Measurements from ENCODE around the gene CYP26A1. TPM values are rescaled to one million over a fixed set of nuclear protein-coding genes. Genes with fewer than 3 reads are reported as not detected.

The CYP26A1 gene
- total RNA-seq, 2 experiments from 2014 or later = 0.31 TPM; not detected in 1

DNA sequence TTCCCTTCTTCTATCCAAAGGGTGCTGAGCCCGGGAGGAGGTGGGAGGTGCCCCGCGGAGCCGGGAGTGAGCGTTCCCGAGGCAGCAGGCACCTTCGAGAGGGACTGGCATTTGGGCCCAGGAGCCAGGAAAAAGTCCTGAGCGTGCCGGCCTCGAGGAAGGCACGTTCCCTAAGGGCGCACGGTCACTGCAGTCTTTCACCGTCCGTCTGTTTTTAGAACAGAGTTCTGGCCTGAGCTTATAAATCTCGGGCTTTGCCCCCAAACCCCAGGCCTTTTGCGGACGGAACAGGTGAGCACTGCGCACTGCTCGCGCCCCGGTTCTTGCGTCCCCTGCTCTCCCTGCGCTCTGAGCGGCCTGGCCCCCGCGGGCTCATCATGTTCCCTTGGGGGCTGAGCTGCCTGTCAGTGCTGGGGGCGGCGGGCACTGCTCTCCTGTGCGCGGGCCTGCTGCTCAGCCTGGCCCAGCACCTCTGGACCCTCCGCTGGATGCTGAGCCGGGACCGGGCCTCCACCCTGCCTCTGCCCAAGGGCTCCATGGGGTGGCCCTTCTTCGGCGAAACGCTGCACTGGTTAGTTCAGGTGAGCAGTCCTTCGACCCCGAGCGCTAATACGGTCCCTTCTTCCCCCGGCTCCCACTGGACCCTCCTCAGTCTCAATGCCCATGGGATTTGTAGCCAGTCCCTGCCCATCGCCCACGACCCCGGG is 12.7 kb upstream of the CYP26A1 start:
- Mint-ChIP-seq H3K36me3 (peaks cover 2% of the 10 kb centered on the region), H3K27me3 (peaks cover 44% of the 10 kb centered on the region), H3K27ac (no peak overlapping the region), H3K9me3 (no peaks in the 10 kb centered on the region), H3K4me3 (no peak overlapping the region), H3K4me1 (peaks cover 13% of the 10 kb centered on the region)
- POLR2A ChIA-PET = interaction anchor here (1.0 kb wide), 1 partner anchor 207 kb away, joined by 6 read pairs; no protein-coding TSS in a partner anchor
- DNase-seq = no peak
- no peak for ATAC-seq (ENCODE audit: low read depth)

DNA sequence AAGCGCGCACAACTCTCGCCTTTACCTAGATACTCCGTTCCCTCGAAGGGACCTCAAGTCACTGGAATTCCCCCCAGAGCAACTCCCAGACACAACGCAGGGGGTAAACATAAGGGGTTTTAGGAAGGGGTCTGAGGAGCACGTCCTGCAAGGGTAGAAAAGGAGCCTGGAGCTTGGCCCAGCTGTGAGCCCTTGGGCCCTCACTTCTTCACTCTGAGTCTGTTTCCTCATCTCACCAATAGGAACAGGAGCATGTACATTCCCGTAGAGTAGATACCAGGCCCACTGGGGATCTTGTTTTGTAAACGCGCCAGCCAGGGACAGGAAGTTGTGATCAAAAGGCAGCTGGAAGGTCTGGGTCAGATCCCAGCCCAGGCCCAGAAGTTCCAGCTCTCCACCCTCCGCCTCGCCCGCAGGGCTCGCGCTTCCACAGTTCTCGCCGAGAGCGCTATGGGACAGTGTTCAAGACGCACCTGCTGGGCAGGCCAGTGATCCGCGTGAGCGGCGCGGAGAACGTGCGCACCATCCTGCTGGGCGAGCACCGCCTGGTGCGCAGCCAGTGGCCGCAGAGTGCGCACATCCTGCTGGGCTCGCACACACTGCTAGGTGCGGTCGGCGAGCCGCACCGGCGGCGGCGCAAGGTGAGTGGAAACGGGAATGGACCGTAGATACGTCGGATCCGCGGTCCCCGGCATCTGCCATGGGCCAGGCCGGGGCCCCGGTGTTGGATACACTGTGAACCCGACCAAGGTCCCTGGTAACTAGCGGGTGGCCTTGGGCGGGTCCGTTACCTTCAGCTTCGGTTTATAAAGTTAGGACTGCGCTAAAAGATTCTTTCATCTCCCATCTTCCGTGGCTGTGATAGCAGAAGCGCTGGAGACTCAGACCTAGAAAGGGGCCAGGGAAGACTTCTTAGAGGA is 11.8 kb upstream of the CYP26A1 start:
- POLR2A ChIA-PET = interaction anchor here (1.0 to 1.2 kb wide), 2 partner anchors 11 to 208 kb away, joined by 3 to 6 read pairs; no protein-coding TSS in a partner anchor
- peaks cover 2% of the 10 kb centered on the region for H3K36me3 Mint-ChIP-seq
- H3K4me3 Mint-ChIP-seq = peak overlapping the region; percentile 78
- peak; percentile 31 for ATAC-seq (ENCODE audit: low read depth)
- peaks cover 13% of the 10 kb centered on the region for H3K4me1 Mint-ChIP-seq
- no peak overlapping the region for H3K27ac Mint-ChIP-seq
- peaks cover 50% of the 10 kb centered on the region for H3K27me3 Mint-ChIP-seq
- peak; percentile 52 for DNase-seq
- H3K9me3 Mint-ChIP-seq = no peaks in the 10 kb centered on the region

DNA sequence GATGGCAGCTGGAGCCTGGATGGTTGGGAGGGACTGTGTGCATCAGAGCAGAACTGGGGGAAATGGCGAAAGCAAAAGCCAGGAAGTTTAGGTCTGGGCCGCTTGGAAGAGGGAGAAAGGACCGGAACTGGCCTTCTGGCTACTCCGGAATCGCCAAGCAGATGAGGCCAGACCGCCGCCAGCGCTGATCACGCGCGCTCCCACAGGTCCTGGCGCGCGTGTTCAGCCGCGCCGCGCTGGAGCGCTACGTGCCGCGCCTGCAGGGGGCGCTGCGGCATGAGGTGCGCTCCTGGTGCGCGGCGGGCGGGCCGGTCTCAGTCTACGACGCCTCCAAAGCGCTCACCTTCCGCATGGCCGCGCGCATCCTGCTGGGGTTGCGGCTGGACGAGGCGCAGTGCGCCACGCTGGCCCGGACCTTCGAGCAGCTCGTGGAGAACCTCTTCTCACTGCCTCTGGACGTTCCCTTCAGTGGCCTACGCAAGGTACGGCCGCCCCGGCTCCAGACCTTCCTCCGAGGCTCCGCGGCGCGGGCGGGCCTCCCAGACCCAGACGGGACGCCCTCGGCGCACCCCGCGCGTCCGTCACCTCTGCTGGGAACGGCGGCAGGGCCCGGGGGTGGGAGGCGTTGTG is 11.1 kb upstream of the CYP26A1 start:
- DNase-seq = peak; percentile 81
- Mint-ChIP-seq H3K4me3 (peak overlapping the region; percentile 78), H3K4me1 (peaks cover 13% of the 10 kb centered on the region), H3K9me3 (no peaks in the 10 kb centered on the region), H3K27me3 (peaks cover 58% of the 10 kb centered on the region), H3K36me3 (peaks cover 2% of the 10 kb centered on the region), H3K27ac (no peak overlapping the region)
- peak; percentile 86 for ATAC-seq (ENCODE audit: low read depth)
- POLR2A ChIA-PET = interaction anchor here (1.2 kb wide), 1 partner anchor 10 kb away, joined by 3 read pairs; no protein-coding TSS in a partner anchor

DNA sequence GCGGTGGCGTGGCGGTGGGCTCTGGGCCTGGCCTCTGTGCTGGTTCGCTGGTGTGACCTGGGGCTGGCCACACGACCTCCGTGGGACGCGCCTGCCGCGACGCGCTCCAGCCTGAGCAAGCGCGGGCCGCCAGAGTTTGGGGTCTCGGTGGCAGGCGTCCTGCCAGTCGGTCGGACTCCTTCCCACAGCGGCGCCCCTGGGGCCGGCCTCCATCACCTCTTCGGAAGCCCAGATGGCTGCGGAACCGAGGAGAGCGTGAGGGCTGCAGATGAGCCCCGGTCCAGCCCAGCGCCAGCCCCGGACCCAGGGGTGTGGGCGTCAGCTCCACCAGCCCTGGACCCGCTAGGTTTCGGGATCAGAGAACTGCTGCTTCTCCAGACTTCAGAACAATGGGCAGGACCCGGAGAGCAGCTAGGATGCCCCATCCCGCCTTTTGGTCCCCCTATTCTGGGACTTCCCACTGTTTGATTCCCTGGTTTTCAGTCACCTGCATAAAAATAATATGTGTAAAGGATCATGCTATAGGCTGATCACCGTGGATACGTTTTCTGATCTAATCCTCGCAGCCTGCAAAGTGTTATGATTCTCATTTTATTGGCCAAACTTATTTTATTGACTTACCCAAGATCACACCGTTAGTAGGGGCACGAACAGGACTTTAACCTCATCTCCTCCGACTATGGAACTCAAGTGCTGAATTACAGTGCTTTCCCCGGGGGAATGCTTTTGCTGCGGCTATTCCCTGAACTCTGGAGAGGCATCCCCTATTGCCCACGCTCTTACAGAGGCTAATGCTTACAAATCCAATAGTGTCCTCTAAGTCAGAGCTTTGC is 10.3 kb upstream of the CYP26A1 start:
- ATAC-seq (ENCODE audit: low read depth) = no peak
- peaks cover 2% of the 10 kb centered on the region for H3K36me3 Mint-ChIP-seq
- peak overlapping the region; percentile 46 for H3K4me3 Mint-ChIP-seq
- no peaks in the 10 kb centered on the region for H3K9me3 Mint-ChIP-seq
- peaks cover 16% of the 10 kb centered on the region for H3K4me1 Mint-ChIP-seq
- no peak for DNase-seq
- POLR2A ChIA-PET = interaction anchor here (1.2 kb wide), 1 partner anchor 10 kb away, joined by 3 read pairs; no protein-coding TSS in a partner anchor
- no peak overlapping the region for H3K27ac Mint-ChIP-seq
- H3K27me3 Mint-ChIP-seq = peaks cover 63% of the 10 kb centered on the region

DNA sequence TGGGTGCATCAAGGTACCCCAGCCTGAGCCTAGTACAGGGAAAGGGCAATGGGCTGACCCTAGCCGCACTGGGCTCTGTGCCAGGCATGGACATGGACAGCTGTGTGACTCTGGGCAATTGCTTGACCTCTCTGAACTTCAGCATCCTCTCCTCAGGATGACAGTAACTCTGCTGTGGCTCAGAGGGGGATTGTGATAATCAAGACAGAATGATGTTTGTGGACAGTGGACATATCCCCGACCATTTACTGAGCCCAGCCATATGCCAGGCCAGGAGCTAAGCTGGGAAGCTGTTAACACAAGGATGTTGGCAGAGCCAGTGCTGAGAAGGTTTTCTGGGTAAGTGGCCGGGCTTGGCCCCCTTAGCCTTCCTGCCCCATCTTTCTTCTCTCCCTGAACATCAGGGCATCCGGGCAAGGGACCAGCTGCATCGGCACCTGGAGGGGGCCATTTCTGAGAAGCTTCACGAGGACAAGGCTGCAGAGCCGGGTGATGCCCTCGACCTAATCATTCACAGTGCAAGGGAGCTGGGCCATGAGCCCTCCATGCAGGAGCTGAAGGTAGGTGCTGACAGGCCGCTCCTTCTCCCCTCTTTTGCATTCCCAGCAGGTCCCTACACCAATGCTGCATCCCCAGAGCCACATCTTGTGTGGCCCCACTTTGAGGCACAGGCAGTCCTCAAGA is 9.6 kb upstream of the CYP26A1 start:
- Mint-ChIP-seq H3K9me3 (no peaks in the 10 kb centered on the region), H3K36me3 (no peaks in the 10 kb centered on the region), H3K27ac (no peak overlapping the region), H3K4me1 (peaks cover 18% of the 10 kb centered on the region), H3K4me3 (peak overlapping the region; percentile 46), H3K27me3 (peaks cover 70% of the 10 kb centered on the region)
- DNase-seq (no peak), ATAC-seq (ENCODE audit: low read depth) (no peak)
- POLR2A ChIA-PET = no interaction called here

DNA sequence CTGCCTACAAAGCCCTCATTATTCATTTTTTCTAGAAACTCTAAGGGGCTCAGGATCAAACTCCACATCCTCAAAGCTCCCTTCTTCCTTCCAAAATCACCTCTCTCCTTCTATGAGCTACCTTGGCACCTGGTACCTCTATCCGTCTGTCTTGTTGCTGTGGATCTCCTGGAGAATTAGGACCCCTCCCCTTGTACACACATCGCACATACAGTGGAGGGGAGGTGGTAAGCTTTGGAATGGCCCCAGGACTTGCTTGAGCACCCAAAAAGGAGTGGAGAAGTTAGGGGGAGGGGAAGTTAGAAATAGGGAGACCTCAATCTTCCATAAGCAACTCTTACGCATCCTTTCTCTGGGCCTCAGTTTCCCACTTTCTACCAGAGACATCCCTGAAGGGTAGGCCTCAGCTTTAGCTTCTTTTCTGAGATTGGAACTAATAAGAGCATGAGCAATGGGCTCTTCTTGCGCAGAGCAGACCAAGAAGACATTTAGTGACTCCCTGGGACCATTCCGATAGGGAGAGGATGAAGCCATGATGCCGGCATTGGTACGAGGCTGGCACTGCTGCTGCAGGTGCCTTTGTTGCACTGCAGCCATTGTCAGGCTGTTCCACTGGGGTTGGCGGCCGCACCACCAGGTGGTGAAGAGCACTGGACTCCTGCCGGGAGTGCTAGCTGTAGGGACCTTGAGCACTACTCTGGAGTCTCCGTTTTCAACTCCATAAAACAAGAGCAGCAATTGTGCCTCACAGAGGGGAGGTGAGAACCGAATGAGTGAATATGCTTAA is 8.6 kb upstream of the CYP26A1 start:
- Mint-ChIP-seq H3K27ac (no peak overlapping the region), H3K4me1 (peaks cover 18% of the 10 kb centered on the region), H3K36me3 (no peaks in the 10 kb centered on the region), H3K4me3 (no peak overlapping the region), H3K27me3 (peaks cover 75% of the 10 kb centered on the region), H3K9me3 (no peaks in the 10 kb centered on the region)
- no peak for ATAC-seq (ENCODE audit: low read depth)
- no peak for DNase-seq
- POLR2A ChIA-PET = no interaction called here

DNA sequence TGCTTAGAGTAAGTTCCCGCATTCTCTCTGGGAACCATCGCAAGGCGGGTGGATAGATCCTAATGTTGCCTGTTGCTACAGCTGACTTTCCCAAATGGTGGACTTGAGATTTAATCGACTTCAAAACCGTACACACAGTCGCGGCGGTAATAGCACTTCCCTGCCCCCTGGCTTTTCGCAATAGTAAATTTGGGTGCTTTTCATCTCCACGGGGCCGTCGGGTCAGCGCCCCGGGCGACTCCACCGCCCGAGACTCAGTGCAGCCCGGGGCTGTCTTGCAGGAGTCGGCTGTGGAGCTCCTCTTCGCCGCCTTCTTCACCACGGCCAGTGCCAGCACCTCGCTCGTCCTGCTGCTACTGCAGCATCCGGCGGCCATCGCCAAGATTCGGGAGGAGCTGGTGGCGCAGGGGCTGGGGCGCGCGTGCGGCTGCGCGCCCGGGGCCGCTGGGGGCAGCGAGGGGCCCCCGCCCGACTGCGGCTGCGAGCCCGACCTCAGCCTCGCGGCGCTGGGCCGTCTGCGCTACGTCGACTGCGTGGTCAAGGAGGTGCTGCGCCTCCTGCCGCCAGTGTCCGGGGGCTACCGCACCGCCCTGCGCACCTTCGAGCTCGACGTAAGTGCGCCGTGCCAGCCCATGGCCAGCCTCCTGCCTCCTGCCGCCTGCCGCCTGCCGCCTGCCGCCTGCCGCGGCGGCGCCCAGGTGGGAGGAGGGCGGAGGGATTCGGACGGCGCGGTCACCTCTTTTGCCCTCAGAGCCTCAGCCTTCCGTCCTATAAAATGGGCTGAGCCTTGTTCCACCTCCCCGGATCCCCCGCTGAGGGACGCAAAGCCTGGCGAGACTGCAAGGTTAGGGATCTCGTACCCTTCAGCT is 7.8 kb upstream of the CYP26A1 start:
- H3K27ac Mint-ChIP-seq = no peak overlapping the region
- DNase-seq (peak; percentile 33), ATAC-seq (ENCODE audit: low read depth) (no peak)
- no peaks in the 10 kb centered on the region for H3K36me3 Mint-ChIP-seq
- POLR2A ChIA-PET = interaction anchor here (0.5 kb wide), 1 partner anchor 86 kb away, joined by 3 read pairs; no protein-coding TSS in a partner anchor
- peaks cover 19% of the 10 kb centered on the region for H3K4me1 Mint-ChIP-seq
- H3K9me3 Mint-ChIP-seq = no peaks in the 10 kb centered on the region
- H3K4me3 Mint-ChIP-seq = no peak overlapping the region
- peaks cover 81% of the 10 kb centered on the region for H3K27me3 Mint-ChIP-seq

DNA sequence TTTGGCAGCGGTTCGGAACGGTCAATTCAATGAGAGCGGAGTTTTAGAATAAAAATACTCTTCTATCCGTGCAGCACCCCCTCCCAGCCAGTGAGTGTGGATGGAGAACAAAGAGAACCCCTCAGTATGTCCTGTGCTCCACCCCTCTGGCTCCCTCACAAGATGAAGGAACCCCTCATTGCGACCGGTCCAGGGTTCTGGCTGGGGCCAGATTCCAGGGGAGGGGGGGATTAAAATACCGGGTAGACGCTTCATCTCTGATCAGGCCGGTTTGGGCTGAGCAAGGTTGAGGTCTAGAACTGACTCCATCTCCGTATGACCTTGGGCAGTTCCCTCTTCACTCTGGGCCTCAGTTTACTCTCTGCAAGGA is 7.2 kb upstream of the CYP26A1 start:
- Mint-ChIP-seq H3K9me3 (no peaks in the 10 kb centered on the region), H3K27me3 (peaks cover 82% of the 10 kb centered on the region), H3K27ac (no peak overlapping the region), H3K36me3 (no peaks in the 10 kb centered on the region), H3K4me1 (peaks cover 21% of the 10 kb centered on the region), H3K4me3 (no peak overlapping the region)
- POLR2A ChIA-PET = no interaction called here
- ATAC-seq (ENCODE audit: low read depth) (no peak), DNase-seq (no peak)

DNA sequence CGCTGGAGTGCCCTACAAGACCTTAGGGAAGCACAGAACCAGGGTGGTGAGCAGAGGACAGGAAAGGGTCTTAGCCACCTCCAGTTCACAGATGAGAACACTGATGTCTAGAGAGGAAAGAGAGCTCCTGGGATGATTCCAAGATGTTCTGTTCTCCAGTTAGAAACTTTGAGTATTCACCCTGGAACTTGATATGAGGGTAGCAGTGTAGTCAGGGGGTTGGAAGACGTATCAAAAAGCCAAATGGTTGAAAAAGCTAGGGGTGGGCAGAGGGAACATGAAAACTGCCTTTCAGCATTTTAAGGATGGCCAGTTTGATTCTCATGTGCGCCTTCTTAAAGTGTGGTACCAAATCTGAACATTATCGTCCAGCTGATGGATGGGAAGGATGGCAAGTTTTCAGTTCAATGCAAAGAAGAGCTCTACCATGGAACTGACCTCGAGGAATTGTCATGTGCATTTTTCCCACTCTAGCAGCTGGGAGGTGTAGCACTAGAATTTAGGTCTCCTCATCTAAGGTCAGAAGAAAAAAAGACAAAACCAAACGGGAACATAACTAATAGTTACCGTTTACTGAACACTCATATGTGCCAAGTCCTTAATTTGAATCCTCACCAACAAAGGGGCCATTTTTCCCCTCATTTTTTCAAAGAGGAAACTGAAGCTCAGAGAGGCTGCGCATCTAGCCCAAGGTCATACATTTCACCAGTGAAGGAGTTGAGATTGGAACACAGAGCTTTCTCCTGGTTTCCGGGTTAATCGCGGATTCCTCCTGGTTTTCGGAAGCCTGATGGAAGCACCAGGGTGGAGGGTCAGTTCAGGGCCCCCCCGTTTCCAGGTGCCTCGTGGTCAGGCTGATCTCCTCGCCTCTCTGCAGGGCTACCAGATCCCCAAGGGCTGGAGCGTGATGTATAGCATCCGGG is 6.0 kb upstream of the CYP26A1 start:
- H3K27me3 Mint-ChIP-seq = peaks cover 84% of the 10 kb centered on the region
- H3K4me3 Mint-ChIP-seq = peak overlapping the region; percentile 39
- peaks cover 27% of the 10 kb centered on the region for H3K4me1 Mint-ChIP-seq
- DNase-seq = no peak
- POLR2A ChIA-PET = no interaction called here
- H3K36me3 Mint-ChIP-seq = no peaks in the 10 kb centered on the region
- no peak overlapping the region for H3K27ac Mint-ChIP-seq
- H3K9me3 Mint-ChIP-seq = no peaks in the 10 kb centered on the region
- ATAC-seq (ENCODE audit: low read depth) = no peak

DNA sequence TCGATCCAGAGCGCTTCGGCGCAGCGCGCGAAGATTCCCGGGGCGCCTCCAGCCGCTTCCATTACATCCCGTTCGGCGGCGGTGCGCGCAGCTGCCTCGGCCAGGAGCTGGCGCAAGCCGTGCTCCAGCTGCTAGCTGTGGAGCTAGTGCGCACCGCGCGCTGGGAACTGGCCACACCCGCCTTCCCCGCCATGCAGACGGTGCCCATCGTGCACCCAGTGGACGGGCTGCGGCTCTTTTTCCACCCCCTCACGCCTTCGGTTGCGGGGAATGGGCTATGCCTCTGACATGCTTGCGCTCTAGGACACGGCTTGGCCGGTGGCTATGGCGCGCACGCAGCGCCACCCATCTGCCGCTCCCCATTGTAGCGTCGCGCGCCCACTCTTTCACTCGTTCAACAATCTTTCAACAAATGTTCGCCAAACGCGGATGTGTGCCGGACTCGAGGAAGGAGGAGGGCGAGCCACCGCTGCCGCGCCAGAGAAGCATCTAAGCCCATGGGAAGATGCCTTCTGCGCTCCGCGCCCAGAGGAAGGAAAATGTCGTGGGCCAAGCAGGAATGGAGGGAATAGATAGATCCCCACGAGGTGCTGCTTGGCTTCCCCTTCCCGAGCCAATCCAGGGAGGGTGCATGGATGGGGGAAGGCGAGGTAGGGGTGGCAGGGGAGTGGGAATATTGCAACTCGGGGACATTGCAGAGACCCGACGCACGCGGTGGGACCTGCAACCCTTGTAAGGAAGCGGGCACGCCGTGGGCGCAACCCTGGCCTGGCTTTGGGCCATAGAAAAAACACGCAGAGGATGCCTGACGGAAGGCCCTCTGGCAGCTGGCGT is 5.1 kb upstream of the CYP26A1 start:
- DNase-seq = peak; percentile 44
- peak overlapping the region; percentile 22 for H3K4me3 Mint-ChIP-seq
- H3K4me1 Mint-ChIP-seq = peaks cover 25% of the 10 kb centered on the region
- POLR2A ChIA-PET = no interaction called here
- no peaks in the 10 kb centered on the region for H3K9me3 Mint-ChIP-seq
- no peaks in the 10 kb centered on the region for H3K36me3 Mint-ChIP-seq
- ATAC-seq (ENCODE audit: low read depth) = no peak
- no peak overlapping the region for H3K27ac Mint-ChIP-seq
- H3K27me3 Mint-ChIP-seq = peaks cover 87% of the 10 kb centered on the region
